Mesothelial cell of epicardium (in vitro differentiated cells): ENCODE results near the gene DYSF. TPM values are rescaled to one million over a fixed set of nuclear protein-coding genes. Genes with fewer than 3 reads are reported as not detected.

Experiments
- DNase-seq, 2 experiments: peaks; one replicate each; pipeline ENCODE4 v3.0.0; 2021; ENCODE audit warnings: low spot score in 2 of 2; ENCODE audit not compliant: unreplicated experiment in 2 of 2
- H3K27ac Mint-ChIP-seq: 2 replicates; pipeline ENCODE4 v1.8.0; 2021; ENCODE audit warnings: mixed read lengths
- H3K27me3 Mint-ChIP-seq: 2 replicates; pipeline ENCODE4 v1.8.0; 2021; ENCODE audit warnings: low read depth, mixed read lengths
- H3K36me3 Mint-ChIP-seq: 2 replicates; pipeline ENCODE4 v1.8.0; 2021; ENCODE audit warnings: mixed read lengths
- H3K4me1 Mint-ChIP-seq: 2 replicates; pipeline ENCODE4 v1.8.0; 2021; ENCODE audit warnings: mixed read lengths
- H3K4me3 Mint-ChIP-seq: 2 replicates; pipeline ENCODE4 v1.8.0; 2021; ENCODE audit warnings: mild to moderate bottlenecking, moderate library complexity, mixed read lengths
- H3K9me3 Mint-ChIP-seq: 2 replicates; pipeline ENCODE4 v1.8.0; 2021; ENCODE audit warnings: mixed read lengths
- CTCF ChIP-seq: fragments of 200-600 bp; sonication (generic); IDR thresholded peaks from one replicate; pipeline ENCODE4 v1.5.0; 2021; ENCODE audit warnings: antibody characterized with exemption; ENCODE audit not compliant: unreplicated experiment
- total RNA-seq: library from RNA; stranded (reverse); gene quantifications from 3 replicates; pipeline ENCODE4 v1.2.1, GENCODE V29; 2021

DYSF gene
- total RNA-seq, 1 donor from 2014 or later, result 0.96 TPM

- TF ChIP-seq CTCF, result no peak
- Mint-ChIP-seq H3K27me3 (no peaks in the 10 kb centered on the region), H3K9me3 (no peaks in the 10 kb centered on the region), H3K27ac (no peak overlapping the region), H3K4me1 (peaks cover 35% of the 10 kb centered on the region), H3K4me3 (no peak overlapping the region), H3K36me3 (no peaks in the 10 kb centered on the region)
- DNase-seq, result no peak
Measured at GRCh38 chr2:71705171-71705960, 252.0 kb downstream of the DYSF start.

- DNase-seq, result no peak
- Mint-ChIP-seq H3K4me3 (no peak overlapping the region), H3K9me3 (no peaks in the 10 kb centered on the region), H3K27me3 (no peaks in the 10 kb centered on the region), H3K36me3 (no peaks in the 10 kb centered on the region), H3K4me1 (peaks cover 38% of the 10 kb centered on the region), H3K27ac (no peak overlapping the region)
- TF ChIP-seq CTCF, result no peak
Measured at GRCh38 chr2:71706121-71706520, 252.8 kb downstream of the DYSF start.

GRCh38 chr2:71706836-71707235 lies 253.5 kb downstream of the DYSF start:
- no peaks in the 10 kb centered on the region for H3K27me3 Mint-ChIP-seq
- no peak for DNase-seq
- no peak overlapping the region for H3K4me3 Mint-ChIP-seq
- H3K36me3 Mint-ChIP-seq, result no peaks in the 10 kb centered on the region
- H3K27ac Mint-ChIP-seq, result no peak overlapping the region
- no peaks in the 10 kb centered on the region for H3K9me3 Mint-ChIP-seq
- H3K4me1 Mint-ChIP-seq, result peaks cover 38% of the 10 kb centered on the region
- TF ChIP-seq CTCF, result no peak

- Mint-ChIP-seq H3K27ac (peak overlapping the region; percentile 87), H3K27me3 (no peaks in the 10 kb centered on the region), H3K4me3 (no peak overlapping the region), H3K9me3 (no peaks in the 10 kb centered on the region), H3K36me3 (no peaks in the 10 kb centered on the region), H3K4me1 (peaks cover 27% of the 10 kb centered on the region)
- TF ChIP-seq CTCF, result no peak
- no peak for DNase-seq
Measured at GRCh38 chr2:71710367-71711132, 257.2 kb downstream of the DYSF start.

GRCh38 chr2:71711133-71711855 lies 257.9 kb downstream of the DYSF start:
- Mint-ChIP-seq H3K36me3 (no peaks in the 10 kb centered on the region), H3K4me3 (no peak overlapping the region), H3K27me3 (no peaks in the 10 kb centered on the region), H3K27ac (peak overlapping the region; percentile 87), H3K4me1 (peaks cover 27% of the 10 kb centered on the region), H3K9me3 (no peaks in the 10 kb centered on the region)
- DNase-seq, result no peak
- TF ChIP-seq CTCF, result no peak
